Measurements from ENCODE around the gene PHB1.

The PHB1 gene

GRCh38 chr17:49403514-49404289 is 11.0 kb downstream of the PHB1 start:
- no peak for DNase-seq

DNA sequence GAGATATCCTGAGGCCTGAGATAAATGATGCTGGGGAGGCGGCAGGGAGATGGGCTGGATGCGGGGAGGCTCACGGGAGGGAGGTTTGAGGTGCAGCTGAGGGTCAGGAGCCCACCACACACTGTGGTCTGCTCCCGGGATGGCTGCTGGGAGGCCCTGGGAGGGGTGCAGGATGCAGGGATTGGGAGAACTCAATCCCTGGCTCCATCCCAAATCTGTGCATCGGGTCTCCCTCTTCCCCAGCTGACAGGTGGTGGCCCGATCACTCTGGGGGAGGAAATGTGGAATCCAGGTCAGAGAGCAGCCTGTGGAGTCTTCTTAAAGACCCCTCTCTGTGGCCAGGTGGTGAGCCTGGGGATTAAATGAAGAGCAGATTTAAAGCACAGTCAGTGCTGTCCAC is 12.0 kb downstream of the PHB1 start:
- no peak for DNase-seq

DNA sequence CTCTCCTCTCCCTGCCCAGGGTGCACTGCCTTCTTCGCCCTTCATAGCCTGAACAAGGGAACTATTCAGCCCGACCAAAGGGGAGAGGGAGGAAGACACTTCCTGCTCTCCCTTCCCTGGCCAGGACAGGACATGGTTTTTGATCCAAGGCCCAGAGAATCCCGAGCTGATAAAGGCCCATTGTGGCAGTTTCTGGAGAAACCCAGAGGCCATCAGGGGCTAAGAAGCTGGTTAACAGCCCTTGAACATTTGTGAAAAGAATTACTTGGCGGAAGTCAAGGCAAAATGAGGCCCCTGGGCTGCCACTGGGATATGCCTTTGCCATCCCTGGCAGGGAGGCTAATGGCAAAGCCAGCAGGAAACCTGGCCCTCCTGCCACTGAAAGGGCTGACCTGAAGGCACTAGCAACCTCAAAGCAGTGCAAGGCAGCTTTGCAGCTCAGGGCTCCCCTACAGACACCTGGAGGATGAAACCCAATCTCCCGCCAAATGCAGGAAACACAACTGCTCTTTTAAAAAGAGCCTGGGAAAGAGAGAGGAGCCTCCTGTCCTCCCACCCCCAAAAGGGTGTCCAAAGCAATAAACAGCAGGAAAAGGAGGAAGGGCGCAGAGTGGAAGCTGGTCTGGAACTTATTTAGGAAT is 12.6 kb downstream of the PHB1 start:
- DNase-seq, result no peak

DNA sequence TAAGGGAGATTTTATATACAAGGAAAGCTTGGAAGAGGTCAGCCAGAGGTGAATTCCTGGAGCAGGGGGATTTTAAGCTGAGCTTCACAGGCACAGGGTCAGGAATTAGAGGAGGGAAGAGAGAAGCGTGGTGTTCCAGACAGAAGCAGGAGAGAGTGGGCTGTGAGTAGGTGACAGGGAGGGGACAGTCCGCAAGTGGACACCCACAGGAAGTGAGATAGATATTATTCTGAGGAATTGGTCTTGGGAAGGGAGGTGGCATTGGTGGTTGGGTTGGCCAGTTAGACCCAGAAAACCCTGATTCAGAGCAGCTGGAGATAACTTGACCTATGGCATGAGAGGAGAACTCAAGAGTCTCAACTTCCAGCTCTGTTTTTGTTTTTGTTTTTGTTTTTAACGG is 14.7 kb downstream of the PHB1 start:
- no peak for DNase-seq

DNA sequence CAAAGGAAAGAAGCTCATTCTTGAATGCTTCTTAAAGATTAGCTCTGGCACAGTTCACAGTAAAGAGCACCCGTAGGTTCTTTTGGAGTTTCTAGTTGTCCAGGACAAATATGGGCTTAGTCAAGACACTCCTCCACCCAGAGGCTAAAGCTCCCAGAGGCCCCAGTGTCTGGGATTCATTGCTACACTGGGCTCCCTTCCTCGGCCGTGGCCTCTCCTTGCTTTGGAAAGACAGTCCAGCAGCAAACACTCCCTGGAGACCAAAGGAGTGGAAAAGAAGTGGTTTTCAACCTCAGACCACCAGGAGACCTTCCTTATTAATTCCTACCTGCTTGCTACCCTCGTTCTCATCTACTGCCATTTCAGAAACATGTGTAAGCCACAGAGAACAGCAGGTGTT is 17.1 kb downstream of the PHB1 start:
- no peak for DNase-seq

- no peak for DNase-seq
Observed at GRCh38 chr17:49393491-49394255, 21.0 kb downstream of the PHB1 start.

DNA sequence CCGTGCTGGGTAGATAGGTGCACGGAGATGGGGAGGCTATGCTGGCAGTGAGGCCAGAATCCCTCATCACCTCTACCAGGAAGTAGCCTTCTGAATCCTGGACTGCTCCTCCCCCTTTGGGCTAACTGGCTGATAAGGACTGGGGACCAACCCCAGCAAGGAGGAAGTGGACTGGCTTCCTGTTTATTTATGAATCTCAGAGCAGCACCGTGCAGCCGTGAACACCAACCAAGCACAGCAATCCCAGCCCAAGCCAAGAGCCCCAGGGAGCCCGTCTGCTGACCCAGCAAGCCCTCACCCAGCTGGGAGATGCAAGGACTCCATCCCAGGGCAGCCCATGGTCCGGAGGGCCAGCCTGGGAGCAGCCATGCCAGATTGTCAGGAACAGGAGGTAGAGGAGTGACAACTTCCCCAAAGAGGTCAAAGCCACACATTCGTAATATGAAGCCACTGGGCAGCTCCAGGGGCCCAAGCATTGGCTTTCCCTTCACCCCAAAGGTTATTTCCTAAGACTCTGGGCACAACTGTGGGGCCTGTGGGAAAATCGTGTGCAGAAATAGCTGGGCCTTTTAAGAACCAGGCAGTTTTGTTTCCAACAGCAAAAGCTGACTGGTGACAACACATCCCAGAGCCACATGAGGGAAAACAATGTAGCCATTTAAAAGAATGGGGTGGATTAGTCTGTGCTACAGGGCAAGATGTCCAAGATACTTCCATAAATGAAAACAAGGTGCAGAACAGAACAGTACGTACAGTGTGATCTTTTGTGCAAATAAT is 23.9 kb downstream of the PHB1 start:
- no peak for DNase-seq

- peak; percentile 37 for DNase-seq
Observed at GRCh38 chr17:49389514-49390347, 25.0 kb downstream of the PHB1 start.

DNA sequence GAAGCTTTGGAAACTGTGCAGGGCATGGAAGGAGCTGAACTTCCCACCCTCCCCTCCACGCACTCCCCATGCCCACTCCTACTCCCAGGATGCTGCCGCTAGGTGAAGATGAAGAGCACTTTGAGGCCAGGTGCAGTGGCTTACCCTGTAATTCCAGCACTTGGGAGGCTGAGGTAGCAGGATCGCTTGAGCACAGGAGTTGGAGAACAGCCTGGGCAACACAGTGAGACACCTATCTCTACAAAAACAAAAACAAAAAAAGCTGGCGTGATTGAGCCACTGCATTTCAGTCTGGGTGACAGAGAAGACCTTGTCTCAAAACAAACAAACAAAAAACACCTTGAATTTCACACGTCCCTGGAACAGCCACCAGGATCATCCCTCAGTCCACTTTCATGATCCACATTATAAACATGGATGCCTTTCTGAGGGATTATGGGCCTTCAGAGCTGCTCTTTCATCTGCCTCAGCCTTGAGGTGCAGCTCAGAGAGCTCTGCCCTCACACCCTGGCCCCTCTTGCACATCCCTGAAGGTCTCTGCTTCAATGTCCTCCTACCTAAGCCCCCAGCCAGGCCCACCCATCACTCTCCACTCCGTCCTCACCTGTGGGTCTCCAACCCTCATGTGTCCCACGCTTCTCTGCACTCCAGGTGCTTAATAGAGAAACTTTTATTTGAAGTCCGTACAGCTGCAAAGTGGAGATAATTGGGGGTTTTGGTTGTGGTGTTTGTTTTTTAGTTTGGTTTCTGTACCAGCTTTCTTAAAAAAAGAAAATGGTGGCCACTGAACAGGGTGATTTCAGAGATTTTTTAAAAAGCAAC is 25.8 kb downstream of the PHB1 start:
- DNase-seq, result no peak

GRCh38 chr17:49388290-49388640 is 26.4 kb downstream of the PHB1 start:
- DNase-seq, result no peak

- DNase-seq, result no peak
Observed at GRCh38 chr17:49387498-49388289, 27.0 kb downstream of the PHB1 start.

DNA sequence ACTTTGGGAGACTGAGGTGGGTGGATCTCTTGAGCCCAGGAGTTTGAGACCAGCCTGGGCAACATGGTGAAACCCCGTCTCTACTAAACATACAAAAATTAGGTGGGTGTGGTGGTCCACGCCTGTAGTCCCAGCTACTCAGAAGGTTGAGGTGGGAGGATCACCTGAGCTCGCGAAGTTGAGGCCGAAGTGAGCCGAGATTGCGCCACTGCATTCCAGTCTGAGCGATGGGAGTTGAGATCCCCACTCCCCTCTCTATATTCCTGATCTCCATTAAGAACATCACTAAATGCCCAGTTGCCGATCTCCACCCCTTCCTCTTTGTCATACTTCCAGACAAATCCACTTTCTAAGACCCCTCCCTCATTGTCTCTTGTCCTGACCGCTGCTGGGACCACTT is 28.3 kb downstream of the PHB1 start:
- DNase-seq, result no peak

GRCh38 chr17:49384951-49385350 is 29.7 kb downstream of the PHB1 start:
- no peak for DNase-seq

DNA sequence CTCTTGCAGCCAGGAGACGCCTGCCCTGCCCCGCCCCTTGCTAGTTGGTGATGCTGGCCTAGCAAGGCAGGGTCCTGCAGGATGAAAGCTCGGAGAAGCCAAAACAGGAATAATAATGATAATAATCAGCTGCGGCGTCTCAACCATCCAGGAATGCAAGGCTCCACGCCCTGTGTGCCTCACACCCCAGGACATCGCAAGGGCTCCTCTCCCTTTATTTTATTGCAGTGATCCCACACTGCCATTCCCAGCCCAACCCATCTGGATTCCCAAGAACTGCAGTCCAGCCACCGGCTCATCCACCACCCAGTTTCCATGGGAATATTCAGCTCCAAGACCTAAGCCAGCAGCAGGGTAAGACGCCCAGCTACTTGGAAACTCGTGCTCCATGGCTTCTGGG is 31.6 kb downstream of the PHB1 start:
- no peak for DNase-seq

DNA sequence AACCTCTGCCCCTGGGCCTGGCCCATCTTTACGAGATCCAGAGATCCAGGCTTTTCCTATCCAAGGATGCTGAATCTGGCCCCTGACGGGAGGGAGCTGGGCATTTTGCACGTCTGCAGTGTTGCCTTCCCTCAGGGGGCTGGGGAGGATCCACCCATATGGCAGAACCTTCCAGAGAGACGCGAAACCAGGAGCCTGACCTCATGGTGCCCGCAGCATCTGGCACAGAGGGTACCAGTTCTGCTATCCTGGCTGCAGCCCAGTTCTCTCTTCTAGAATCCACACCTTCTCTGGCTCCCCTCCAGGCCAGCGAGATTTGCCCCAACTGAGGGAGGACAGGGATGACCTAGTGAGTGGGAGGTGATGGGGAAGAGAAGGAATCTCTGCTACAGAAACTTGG is 32.1 kb downstream of the PHB1 start:
- no peak for DNase-seq

DNA sequence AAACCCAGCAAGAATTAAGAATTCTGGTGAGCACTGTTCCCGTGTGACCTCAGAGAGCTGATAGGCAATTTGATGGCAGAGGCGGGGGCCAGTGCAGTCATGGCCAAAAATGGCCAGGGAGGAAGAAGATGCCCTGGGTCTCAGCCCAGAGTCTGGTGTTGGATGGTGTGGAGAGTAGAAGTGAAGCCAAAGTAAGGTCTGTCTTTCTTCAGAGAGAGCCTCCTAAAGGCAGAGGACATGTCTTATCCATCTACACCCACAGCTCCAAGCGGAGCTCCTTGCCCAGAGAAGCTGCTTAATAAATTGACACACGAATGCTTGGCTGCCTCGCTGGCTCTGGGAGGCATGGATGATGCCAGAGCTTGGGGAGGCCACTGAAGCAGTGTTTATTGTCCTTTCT is 32.9 kb downstream of the PHB1 start:
- no peak for DNase-seq

DNA sequence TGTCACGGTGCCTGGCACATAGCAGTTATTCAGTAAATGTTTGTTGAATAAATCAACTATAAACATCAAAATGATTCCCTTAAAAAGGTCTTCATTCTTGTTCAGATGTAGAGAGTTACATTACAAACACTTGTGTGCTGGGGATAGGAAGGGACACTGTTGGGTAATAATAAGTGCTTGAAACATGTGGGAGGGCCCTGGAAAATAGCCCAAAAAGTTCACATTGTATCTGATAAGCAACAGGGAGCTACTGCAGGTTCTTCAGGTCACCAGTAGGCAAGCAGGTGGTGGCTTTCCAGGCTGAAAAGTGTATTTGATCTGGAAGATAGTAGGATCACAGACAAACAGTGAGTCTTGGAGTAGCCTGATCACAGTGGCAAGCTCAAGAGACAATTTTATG is 33.6 kb downstream of the PHB1 start:
- no peak for DNase-seq

GRCh38 chr17:49379926-49380325 is 34.8 kb downstream of the PHB1 start:
- no peak for DNase-seq

DNA sequence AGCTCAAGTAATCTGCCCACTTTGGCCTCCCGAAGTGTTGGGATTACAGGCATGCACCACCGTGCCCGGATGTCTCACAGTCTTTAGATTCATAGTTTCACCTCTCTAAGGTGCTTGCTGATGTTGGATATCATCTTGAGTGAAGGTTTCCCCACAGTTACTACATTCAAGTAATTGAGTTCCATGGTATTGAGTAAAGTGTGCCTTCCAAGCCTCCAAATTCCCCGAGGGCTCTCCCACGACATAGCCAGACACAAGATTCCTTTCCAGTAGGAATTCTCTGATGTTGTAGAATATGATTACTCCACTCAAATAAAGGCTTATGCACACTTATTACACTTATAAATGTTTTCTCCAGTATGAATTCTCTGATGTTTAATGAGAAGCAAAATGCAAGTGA is 36.4 kb downstream of the PHB1 start:
- no peak for DNase-seq

- no peak for DNase-seq
Observed at GRCh38 chr17:49375544-49375943, 39.1 kb downstream of the PHB1 start.

- no peak for DNase-seq
Observed at GRCh38 chr17:49373115-49373514, 41.6 kb downstream of the PHB1 start.
